Right lobe of liver (tissue), 6 donors: ENCODE measurements around the gene MAP3K20. TPM values are rescaled to one million over a fixed set of nuclear protein-coding genes. Genes with fewer than 3 reads are reported as not detected.

Experiments
- ATAC-seq, 4 donors: fragments of 200-7000 bp; cut with Tn5 transposase; one replicate each; pipeline ENCODE4 v1.9.1; 2020; ENCODE audit warnings: mild to moderate bottlenecking in 4 of 4, moderate library complexity in 4 of 4
- DNase-seq, 3 donors: peaks; one replicate each; pipeline ENCODE4 v3.0.0-alpha.2; 2020
- H3K27ac ChIP-seq, 3 donors: fragments of 200-600 bp; one replicate each; pipeline ENCODE4 v1.8.0; 2022
- H3K27me3 ChIP-seq, 2 donors: fragments of 200-600 bp; one replicate each; pipeline ENCODE4 v1.8.0; 2022
- H3K36me3 ChIP-seq, 4 donors: fragments of 200-600 bp; sonication (generic) in 1 of 4; one replicate each; pipeline versions ENCODE4 v1.5.1 to v1.8.0; 2017 to 2022; ENCODE audit warnings: control low read depth in 1 of 4
- H3K4me1 ChIP-seq, 4 donors: fragments of 200-600 bp; sonication (generic) in 1 of 4; one replicate each; pipeline versions ENCODE4 v1.5.1 to v1.8.0; 2017 to 2022; ENCODE audit warnings: control low read depth in 1 of 4
- H3K4me3 ChIP-seq, 3 donors: fragments of 200-600 bp; one replicate each; pipeline ENCODE4 v1.8.0; 2022
- H3K9me3 ChIP-seq, 4 donors: fragments of 200-600 bp; sonication (generic) in 1 of 4; one replicate each; pipeline versions ENCODE4 v1.5.1 to v1.8.0; 2017 to 2022; ENCODE audit warnings: control low read depth in 1 of 4
- CTCF ChIP-seq, 4 donors: fragments of 200-600 bp in 3 of 4; fragments of 450-650 bp in 1 of 4; IDR thresholded peaks; one replicate each; pipeline versions ENCODE4 v1.5.1 to v1.8.0; 2016 to 2022; ENCODE audit warnings: antibody characterized with exemption in 4 of 4, mild to moderate bottlenecking in 2 of 4
- POLR2A ChIP-seq: fragments of 450-650 bp; IDR thresholded peaks from one replicate; pipeline ENCODE4 v1.6.1; 2017; ENCODE audit warnings: antibody characterized with exemption, mild to moderate bottlenecking
- WGBS: methylation state at CpG from one replicate; pipeline ENCODE4 v1.1.6; 2018; ENCODE audit warnings: low coverage, low lambda C conversion rate; ENCODE audit not compliant: insufficient coverage; ENCODE audit errors: missing lambda C conversion rate; 5-methylcytosine and 5-hydroxymethylcytosine counted together
- intact Hi-C, 2 donors: fragments of 100-400 bp; cut with DNase I; formaldehyde crosslinking; loops; one replicate each; pipeline versions ENCODE4 v1.11.2 to v1.14.1; 2022
- total RNA-seq, 6 experiments: library from RNA; depleted of rRNA in 2 of 6; stranded (reverse); fragments of >200 nt in 2 of 6; fragmentation: NEBNext Ultra II Directional in 3 of 6; extraction: Animal tissue kit (Norgen Biotek cat#: 25700) in 3 of 6; gene quantifications; one replicate each; pipeline versions ENCODE4 v1.1.0 to v1.2.4, GENCODE V29; 2016 to 2023
- donor health status: DM: no; HTN: yes; CAD: no.
- donor health status: DM: no; HTN: no; CAD: no.
- donor health status: DM: no; HTN: no; CAD: no.
- donor health status: DM: no; HTN: yes; CAD: no.
- donor health status: DM: no; HTN: yes; CAD: no.

MAP3K20 gene
- total RNA-seq, 6 experiments from 2014 or later: 16.0 to 36.8 (median 22.0) TPM

DNA sequence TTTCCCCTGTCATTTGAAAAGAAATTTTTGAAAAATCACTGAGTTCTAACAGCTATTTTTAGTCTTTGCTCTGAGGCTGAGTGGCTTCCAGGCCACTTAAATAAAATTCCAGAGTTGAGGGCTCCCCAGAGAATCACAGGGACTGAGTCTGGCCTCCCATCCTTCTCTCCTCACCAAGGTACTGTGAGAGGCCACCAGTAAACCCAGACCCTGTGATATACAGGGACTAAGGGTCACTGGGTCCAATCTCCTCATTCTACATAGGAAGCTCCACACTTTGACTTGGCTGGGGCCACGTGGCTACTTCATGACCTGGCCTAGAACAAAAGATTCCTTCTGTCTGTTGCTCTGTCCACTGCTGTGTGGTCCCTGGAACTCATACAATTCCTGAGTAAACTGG, 155.8 kb downstream of the MAP3K20 start:
- peak overlapping the region; percentile 52 to 93 (median 82) for H3K27ac ChIP-seq
- H3K4me3 ChIP-seq: no peak overlapping the region
- TF ChIP-seq POLR2A (no peak), CTCF (IDR thresholded peaks at IDR 0.05) (no peak)
- 38% methylated on average over 1 of the region's 1 CpG for WGBS
- peaks cover 0 to 6% (median 3%) of the 10 kb centered on the region in 4 donors for H3K36me3 ChIP-seq
- peaks cover 0 to 20% (median 7%) of the 10 kb centered on the region in 4 donors for H3K4me1 ChIP-seq
- ATAC-seq (peak; percentile 12 to 39 (median 26)), DNase-seq (no peak)
- H3K27me3 ChIP-seq: no peaks in the 10 kb centered on the region
- intact Hi-C loops: no loop called here
- H3K9me3 ChIP-seq: no peaks in the 10 kb centered on the region

- H3K36me3 ChIP-seq: peaks cover 0 to 7% (median 3%) of the 10 kb centered on the region in 4 donors
- no peak for ATAC-seq
- intact Hi-C loops: no loop called here
Measured at GRCh38 chr2:173232956-173233744, 157.5 kb downstream of the MAP3K20 start.

DNA sequence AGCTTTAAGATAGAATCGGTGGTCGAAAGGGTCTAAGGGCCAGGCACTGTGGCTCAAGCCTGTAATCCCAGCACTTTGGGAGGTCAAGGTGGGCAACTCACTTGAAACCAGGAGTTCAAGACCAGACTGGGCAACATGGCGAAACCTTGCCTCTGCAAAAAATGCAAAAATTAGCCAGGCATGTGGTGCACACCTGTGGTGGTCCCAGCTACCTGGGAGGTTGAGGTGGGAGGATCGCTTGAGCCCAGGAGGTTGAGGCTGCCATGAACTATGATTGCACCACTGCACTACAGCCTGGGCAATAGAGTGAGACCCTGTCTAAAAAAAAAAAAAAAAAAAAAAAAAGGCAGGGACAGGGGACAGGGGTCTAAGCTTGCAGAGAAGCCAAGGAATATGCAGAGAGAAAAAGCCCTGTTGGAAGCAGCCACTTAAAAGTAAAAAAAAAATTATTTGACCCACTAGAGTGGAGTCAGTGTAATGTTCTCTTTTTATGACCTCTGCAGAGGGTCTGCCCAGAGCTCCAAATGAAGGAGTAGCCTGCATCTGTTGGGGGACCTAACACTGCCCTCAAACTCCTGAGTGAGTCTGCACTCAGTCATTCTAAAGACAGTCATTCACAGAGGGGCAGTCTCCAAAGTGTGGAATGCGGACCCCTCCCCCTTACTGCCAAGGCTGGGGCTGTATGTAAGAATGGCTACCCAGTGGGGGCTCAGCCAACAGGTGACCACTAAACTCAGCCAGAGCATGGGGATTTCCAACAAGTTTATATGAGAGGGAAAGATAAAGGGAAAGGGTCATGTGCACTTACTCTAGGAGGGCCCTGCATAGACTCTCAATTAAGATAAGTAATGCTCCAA, 160.5 kb downstream of the MAP3K20 start:
- TF ChIP-seq POLR2A (no peak), CTCF (IDR thresholded peaks at IDR 0.05) (no peak)
- ATAC-seq (no peak), DNase-seq (no peak)
- no peak overlapping the region for H3K27ac ChIP-seq
- H3K27me3 ChIP-seq: no peaks in the 10 kb centered on the region
- intact Hi-C loops: no loop called here
- H3K36me3 ChIP-seq: peaks cover 0 to 14% (median 5%) of the 10 kb centered on the region in 4 donors
- WGBS: 95% methylated on average over 4 of the region's 5 CpGs
- H3K4me3 ChIP-seq: no peak overlapping the region
- peaks cover 0 to 7% (median 3%) of the 10 kb centered on the region in 4 donors for H3K4me1 ChIP-seq
- H3K9me3 ChIP-seq: no peaks in the 10 kb centered on the region

More at GRCh38 chr2:173232956-173233744, 157.5 kb downstream of the MAP3K20 start:
- TF ChIP-seq POLR2A (no peak), CTCF (IDR thresholded peaks at IDR 0.05) (no peak)
- Histone ChIP-seq H3K27me3 (no peaks in the 10 kb centered on the region), H3K4me3 (no peak overlapping the region), H3K4me1 (peaks cover 0 to 14% (median 4%) of the 10 kb centered on the region in 4 donors), H3K27ac (no peak overlapping the region), H3K9me3 (no peaks in the 10 kb centered on the region)
- 91% methylated on average over 5 of the region's 5 CpGs for WGBS
- no peak for DNase-seq

DNA sequence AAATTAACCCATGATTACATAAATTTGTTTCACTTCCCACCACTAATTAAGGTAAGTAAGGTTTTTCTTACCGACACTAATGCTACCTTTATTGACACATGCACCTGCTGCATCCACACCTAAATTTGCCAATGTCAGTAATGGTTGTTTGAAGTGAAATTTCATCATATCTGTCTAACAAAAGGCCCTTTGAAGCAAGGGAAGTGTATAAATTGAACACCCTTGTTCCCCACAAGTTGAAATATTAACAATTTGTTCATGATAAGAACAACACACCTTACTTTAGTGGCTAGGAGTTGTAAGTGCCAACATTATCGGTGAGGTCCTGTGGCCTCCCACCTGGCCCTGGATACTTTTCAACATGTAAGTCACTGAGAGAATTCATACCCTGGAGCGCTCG, 162.7 kb downstream of the MAP3K20 start:
- peaks cover 0 to 9% (median 4%) of the 10 kb centered on the region in 4 donors for H3K36me3 ChIP-seq
- intact Hi-C loops: no loop called here
- ATAC-seq (peak in 1 of 4 donors; percentile 20), DNase-seq (no peak)
- WGBS: 75% methylated on average over 4 of the region's 4 CpGs
- TF ChIP-seq POLR2A: no peak
- no peak for TF ChIP-seq CTCF (IDR thresholded peaks at IDR 0.05)
- no peak overlapping the region for H3K27ac ChIP-seq
- no peaks in the 10 kb centered on the region for H3K27me3 ChIP-seq
- no peak overlapping the region for H3K4me3 ChIP-seq
- H3K4me1 ChIP-seq: no peaks in the 10 kb centered on the region
- no peaks in the 10 kb centered on the region for H3K9me3 ChIP-seq
